ENCODE data around the gene RNASE12. TPM values are rescaled to one million over a fixed set of nuclear protein-coding genes. Genes with fewer than 3 reads are reported as not detected.

Gene RNASE12
- total and polyA plus RNA-seq, 2 donors (not counting 3 experiments of a cell fraction or from before 2014, with no cell fraction given), result not detected

DNA sequence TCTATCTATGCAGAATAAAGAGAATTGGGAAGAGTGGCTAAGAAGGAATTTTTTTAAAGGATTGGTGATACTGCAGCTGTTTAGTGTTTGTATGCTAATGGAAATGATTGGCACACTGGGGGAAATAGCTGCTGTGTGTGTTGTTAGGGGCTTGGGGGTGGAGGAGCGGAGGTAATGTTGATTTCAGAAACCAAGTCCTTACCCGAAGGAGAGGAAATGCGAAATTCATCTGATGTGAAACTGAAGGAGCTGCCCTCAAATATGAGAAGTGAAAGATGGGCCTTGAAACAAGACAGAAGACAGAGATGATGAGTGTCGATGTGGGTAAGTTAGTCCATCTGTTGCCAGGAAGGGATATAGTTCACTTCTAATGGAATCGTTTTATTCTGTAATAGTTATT is 21.2 kb upstream of the RNASE12 start:
- H2AFZ ChIP-seq (ENCODE audit: low read depth, low read length), result no peak overlapping the region
- H3K27ac ChIP-seq (ENCODE audit: insufficient read depth, low read depth, low read length), result no peak overlapping the region
- peaks cover 3 to 6% of the 10 kb centered on the region in 2 experiments for H3K27me3 ChIP-seq (ENCODE audit: control insufficient read depth in 2 of 2, insufficient read depth in 2 of 2, low read length in 2 of 2)
- dilution Hi-C loops (cut with MboI; ENCODE audit: extremely low pct_ligation_motif_present, low sequenced_read_pairs), result no loop called here
- DNase-seq (ENCODE audit: low read depth, low spot score) (no peak), FAIRE-seq (no peak)
- no peaks in the 10 kb centered on the region for H3K79me2 ChIP-seq (ENCODE audit: control insufficient read depth, insufficient read depth, low read length)
- no TSS peak for BruUV-seq (replicated peaks)
- intact Hi-C loops (cut with micrococcal nuclease), result loop anchor here (5.0 kb wide), 2 partner anchors 245 to 360 kb away; no protein-coding TSS in a partner anchor
- peaks cover 11% of the 10 kb centered on the region for H3K4me1 ChIP-seq (ENCODE audit: control insufficient read depth, extremely low read depth, insufficient read depth, low read length)
- POLR2A ChIA-PET, result no interaction called here
- CTCF ChIA-PET, result interaction anchor here (0.9 to 3.0 kb wide), 12 partner anchors 10 to 285 kb away, joined by 3 to 49 read pairs (median 8); partner anchors contain the start of genes ANG, APEX1, OSGEP and PARP2
- H3K4me3 ChIP-seq (replicated peaks in 1 of 3; ENCODE audit: insufficient read depth in 1 of 3, low read depth in 1 of 3, low read length in 3 of 3), result no peak overlapping the region
- no peaks in the 10 kb centered on the region for H3K36me3 ChIP-seq (ENCODE audit: control insufficient read depth in 2 of 2, extremely low read depth in 1 of 2, insufficient read depth in 2 of 2, low read length in 2 of 2)
- TF ChIP-seq EZH2 (IDR thresholded peaks at IDR 0.05; ENCODE audit: borderline replicate concordance, low read depth, low read length, severe bottlenecking), result no peak
- TF ChIP-seq POLR2A (IDR thresholded peaks at IDR 0.05; ENCODE audit: low read depth, low read length), result no peak
- no peak for TF ChIP-seq JUN (IDR thresholded peaks at IDR 0.05; ENCODE audit: borderline replicate concordance, insufficient read depth, insufficient read length, low read depth)
- no peak for TF ChIP-seq GATA2 (IDR thresholded peaks at IDR 0.05; ENCODE audit: insufficient read depth, insufficient read length, low read depth, low read length)
- no peak for TF ChIP-seq FOS (IDR thresholded peaks at IDR 0.05; ENCODE audit: borderline replicate concordance, insufficient read depth, low read length)
- TF ChIP-seq, protein P1, sequence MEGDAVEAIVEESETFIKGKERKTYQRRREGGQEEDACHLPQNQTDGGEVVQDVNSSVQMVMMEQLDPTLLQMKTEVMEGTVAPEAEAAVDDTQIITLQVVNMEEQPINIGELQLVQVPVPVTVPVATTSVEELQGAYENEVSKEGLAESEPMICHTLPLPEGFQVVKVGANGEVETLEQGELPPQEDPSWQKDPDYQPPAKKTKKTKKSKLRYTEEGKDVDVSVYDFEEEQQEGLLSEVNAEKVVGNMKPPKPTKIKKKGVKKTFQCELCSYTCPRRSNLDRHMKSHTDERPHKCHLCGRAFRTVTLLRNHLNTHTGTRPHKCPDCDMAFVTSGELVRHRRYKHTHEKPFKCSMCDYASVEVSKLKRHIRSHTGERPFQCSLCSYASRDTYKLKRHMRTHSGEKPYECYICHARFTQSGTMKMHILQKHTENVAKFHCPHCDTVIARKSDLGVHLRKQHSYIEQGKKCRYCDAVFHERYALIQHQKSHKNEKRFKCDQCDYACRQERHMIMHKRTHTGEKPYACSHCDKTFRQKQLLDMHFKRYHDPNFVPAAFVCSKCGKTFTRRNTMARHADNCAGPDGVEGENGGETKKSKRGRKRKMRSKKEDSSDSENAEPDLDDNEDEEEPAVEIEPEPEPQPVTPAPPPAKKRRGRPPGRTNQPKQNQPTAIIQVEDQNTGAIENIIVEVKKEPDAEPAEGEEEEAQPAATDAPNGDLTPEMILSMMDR (IDR thresholded peaks at IDR 0.05; ENCODE audit: extremely low read depth in 1 of 2, insufficient read depth in 1 of 2, low read depth in 1 of 2, low read length in 2 of 2), result no peak
- no peak for TF ChIP-seq POLR2AphosphoS5 (IDR thresholded peaks at IDR 0.05; ENCODE audit: insufficient read depth, low read depth, low read length)
- no peak for TF ChIP-seq MAX (IDR thresholded peaks at IDR 0.05; ENCODE audit: insufficient read depth, insufficient read length)
- no peak for TF ChIP-seq MYC (IDR thresholded peaks at IDR 0.05; ENCODE audit: low read depth, low read length)
- no peak overlapping the region for H3K9ac ChIP-seq (replicated peaks; ENCODE audit: extremely low read depth, insufficient read depth, low read length)
- no peaks in the 10 kb centered on the region for H3K9me3 ChIP-seq (replicated peaks; ENCODE audit: control insufficient read depth, insufficient read depth, low read length)
- H4K20me1 ChIP-seq (replicated peaks; ENCODE audit: control insufficient read depth, extremely low read depth, insufficient read depth, low read length), result no peaks in the 10 kb centered on the region
- no peak overlapping the region for H3K4me2 ChIP-seq (ENCODE audit: insufficient read depth, low read length)
- no peaks in the 10 kb centered on the region for H3K9me1 ChIP-seq (replicated peaks; ENCODE audit: control insufficient read depth, extremely low read depth, insufficient read depth, low read length)
